ENCODE results near the gene DDX17. TPM values are rescaled to one million over a fixed set of nuclear protein-coding genes. Genes with fewer than 3 reads are reported as not detected.

DDX17 gene
- total and polyA plus RNA-seq, 9 of the 15 experiments (the other 6 are each of a cell fraction or from before 2014, with no cell fraction given) = 17.6 to 421 (median 189) TPM

DNA sequence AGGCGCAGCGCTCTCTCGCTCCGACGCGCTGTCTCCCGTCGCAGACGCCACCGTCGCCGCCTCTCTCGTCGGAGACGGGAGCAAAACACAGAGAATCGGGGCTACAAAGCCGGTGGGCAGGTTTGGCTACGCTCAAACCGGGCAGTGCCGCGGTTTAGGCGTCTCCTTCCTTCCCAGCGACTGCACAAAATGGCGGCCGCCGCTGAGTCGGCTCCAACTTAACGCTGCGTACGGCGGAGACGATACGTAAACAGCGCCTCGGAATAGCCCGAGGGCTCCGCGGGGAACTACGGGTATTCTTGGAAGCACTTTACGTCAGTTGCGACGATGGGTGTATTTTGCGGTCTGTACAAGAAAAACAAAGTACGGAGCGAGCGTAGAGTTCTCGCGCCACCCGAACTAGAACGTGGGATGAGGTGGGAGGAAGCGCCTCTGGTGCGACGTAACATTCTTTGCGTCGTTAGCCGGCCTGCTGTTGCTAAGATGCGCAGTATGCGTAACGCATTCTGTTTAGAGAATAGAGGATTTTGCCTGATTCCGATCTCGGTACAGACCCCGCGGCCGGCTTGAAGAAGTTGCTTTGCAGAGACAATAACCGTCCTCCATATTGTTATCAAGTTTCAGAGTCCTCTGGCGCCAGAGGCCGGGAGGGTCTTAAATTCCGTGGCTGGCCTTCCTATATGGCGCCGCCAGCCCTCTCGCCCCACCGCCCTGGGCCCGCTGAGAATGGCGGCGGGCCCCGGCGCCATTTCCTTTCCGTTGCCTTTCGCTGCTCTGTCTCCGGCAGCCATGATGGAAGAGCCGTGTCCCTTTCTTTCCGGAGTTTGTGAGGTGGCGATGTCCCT lies at the start of gene DDX17 (continued):
- no peak for TF ChIP-seq TOE1 (IDR thresholded peaks at IDR 0.05; ENCODE audit: borderline replicate concordance)
- no peak for TF ChIP-seq TOE1 (CRISPR knock-in tag; IDR thresholded peaks at IDR 0.05; ENCODE audit: borderline replicate concordance, low read depth)
- TF ChIP-seq, protein P1, sequence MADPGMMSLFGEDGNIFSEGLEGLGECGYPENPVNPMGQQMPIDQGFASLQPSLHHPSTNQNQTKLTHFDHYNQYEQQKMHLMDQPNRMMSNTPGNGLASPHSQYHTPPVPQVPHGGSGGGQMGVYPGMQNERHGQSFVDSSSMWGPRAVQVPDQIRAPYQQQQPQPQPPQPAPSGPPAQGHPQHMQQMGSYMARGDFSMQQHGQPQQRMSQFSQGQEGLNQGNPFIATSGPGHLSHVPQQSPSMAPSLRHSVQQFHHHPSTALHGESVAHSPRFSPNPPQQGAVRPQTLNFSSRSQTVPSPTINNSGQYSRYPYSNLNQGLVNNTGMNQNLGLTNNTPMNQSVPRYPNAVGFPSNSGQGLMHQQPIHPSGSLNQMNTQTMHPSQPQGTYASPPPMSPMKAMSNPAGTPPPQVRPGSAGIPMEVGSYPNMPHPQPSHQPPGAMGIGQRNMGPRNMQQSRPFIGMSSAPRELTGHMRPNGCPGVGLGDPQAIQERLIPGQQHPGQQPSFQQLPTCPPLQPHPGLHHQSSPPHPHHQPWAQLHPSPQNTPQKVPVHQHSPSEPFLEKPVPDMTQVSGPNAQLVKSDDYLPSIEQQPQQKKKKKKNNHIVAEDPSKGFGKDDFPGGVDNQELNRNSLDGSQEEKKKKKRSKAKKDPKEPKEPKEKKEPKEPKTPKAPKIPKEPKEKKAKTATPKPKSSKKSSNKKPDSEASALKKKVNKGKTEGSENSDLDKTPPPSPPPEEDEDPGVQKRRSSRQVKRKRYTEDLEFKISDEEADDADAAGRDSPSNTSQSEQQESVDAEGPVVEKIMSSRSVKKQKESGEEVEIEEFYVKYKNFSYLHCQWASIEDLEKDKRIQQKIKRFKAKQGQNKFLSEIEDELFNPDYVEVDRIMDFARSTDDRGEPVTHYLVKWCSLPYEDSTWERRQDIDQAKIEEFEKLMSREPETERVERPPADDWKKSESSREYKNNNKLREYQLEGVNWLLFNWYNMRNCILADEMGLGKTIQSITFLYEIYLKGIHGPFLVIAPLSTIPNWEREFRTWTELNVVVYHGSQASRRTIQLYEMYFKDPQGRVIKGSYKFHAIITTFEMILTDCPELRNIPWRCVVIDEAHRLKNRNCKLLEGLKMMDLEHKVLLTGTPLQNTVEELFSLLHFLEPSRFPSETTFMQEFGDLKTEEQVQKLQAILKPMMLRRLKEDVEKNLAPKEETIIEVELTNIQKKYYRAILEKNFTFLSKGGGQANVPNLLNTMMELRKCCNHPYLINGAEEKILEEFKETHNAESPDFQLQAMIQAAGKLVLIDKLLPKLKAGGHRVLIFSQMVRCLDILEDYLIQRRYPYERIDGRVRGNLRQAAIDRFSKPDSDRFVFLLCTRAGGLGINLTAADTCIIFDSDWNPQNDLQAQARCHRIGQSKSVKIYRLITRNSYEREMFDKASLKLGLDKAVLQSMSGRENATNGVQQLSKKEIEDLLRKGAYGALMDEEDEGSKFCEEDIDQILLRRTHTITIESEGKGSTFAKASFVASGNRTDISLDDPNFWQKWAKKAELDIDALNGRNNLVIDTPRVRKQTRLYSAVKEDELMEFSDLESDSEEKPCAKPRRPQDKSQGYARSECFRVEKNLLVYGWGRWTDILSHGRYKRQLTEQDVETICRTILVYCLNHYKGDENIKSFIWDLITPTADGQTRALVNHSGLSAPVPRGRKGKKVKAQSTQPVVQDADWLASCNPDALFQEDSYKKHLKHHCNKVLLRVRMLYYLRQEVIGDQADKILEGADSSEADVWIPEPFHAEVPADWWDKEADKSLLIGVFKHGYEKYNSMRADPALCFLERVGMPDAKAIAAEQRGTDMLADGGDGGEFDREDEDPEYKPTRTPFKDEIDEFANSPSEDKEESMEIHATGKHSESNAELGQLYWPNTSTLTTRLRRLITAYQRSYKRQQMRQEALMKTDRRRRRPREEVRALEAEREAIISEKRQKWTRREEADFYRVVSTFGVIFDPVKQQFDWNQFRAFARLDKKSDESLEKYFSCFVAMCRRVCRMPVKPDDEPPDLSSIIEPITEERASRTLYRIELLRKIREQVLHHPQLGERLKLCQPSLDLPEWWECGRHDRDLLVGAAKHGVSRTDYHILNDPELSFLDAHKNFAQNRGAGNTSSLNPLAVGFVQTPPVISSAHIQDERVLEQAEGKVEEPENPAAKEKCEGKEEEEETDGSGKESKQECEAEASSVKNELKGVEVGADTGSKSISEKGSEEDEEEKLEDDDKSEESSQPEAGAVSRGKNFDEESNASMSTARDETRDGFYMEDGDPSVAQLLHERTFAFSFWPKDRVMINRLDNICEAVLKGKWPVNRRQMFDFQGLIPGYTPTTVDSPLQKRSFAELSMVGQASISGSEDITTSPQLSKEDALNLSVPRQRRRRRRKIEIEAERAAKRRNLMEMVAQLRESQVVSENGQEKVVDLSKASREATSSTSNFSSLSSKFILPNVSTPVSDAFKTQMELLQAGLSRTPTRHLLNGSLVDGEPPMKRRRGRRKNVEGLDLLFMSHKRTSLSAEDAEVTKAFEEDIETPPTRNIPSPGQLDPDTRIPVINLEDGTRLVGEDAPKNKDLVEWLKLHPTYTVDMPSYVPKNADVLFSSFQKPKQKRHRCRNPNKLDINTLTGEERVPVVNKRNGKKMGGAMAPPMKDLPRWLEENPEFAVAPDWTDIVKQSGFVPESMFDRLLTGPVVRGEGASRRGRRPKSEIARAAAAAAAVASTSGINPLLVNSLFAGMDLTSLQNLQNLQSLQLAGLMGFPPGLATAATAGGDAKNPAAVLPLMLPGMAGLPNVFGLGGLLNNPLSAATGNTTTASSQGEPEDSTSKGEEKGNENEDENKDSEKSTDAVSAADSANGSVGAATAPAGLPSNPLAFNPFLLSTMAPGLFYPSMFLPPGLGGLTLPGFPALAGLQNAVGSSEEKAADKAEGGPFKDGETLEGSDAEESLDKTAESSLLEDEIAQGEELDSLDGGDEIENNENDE (IDR thresholded peaks at IDR 0.05; ENCODE audit: low read depth, low read length) = no peak
- TF ChIP-seq MIER1 (IDR thresholded peaks at IDR 0.05; ENCODE audit: low read depth) = no peak
- peak; percentile 98 for TF ChIP-seq RBFOX2 (IDR thresholded peaks at IDR 0.05; ENCODE audit: low read depth, low read length)
- TF ChIP-seq NCOR1 (IDR thresholded peaks at IDR 0.05) = no peak
- TF ChIP-seq FOSL1 (tag; conservative IDR thresholded peaks at IDR 0.05) = no peak; the same call in 1 of the 2 replicates
- TF ChIP-seq, protein P2, sequence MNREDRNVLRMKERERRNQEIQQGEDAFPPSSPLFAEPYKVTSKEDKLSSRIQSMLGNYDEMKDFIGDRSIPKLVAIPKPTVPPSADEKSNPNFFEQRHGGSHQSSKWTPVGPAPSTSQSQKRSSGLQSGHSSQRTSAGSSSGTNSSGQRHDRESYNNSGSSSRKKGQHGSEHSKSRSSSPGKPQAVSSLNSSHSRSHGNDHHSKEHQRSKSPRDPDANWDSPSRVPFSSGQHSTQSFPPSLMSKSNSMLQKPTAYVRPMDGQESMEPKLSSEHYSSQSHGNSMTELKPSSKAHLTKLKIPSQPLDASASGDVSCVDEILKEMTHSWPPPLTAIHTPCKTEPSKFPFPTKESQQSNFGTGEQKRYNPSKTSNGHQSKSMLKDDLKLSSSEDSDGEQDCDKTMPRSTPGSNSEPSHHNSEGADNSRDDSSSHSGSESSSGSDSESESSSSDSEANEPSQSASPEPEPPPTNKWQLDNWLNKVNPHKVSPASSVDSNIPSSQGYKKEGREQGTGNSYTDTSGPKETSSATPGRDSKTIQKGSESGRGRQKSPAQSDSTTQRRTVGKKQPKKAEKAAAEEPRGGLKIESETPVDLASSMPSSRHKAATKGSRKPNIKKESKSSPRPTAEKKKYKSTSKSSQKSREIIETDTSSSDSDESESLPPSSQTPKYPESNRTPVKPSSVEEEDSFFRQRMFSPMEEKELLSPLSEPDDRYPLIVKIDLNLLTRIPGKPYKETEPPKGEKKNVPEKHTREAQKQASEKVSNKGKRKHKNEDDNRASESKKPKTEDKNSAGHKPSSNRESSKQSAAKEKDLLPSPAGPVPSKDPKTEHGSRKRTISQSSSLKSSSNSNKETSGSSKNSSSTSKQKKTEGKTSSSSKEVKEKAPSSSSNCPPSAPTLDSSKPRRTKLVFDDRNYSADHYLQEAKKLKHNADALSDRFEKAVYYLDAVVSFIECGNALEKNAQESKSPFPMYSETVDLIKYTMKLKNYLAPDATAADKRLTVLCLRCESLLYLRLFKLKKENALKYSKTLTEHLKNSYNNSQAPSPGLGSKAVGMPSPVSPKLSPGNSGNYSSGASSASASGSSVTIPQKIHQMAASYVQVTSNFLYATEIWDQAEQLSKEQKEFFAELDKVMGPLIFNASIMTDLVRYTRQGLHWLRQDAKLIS (CRISPR knock-in tag; IDR thresholded peaks at IDR 0.05) = peak; percentile 37
- TF ChIP-seq IRF2 (CRISPR knock-in tag; IDR thresholded peaks at IDR 0.05) = no peak
